PC-9 (cell line): ENCODE results near the gene STK39. TPM values are rescaled to one million over a fixed set of nuclear protein-coding genes. Genes with fewer than 3 reads are reported as not detected.

Experiments
- BruUV-seq: library from RNA; stranded (reverse); fragments of 400-500 nt; replicated peaks from 2 replicates; lab custom pipeline; 2021; lab: Mats Ljungman, UMichigan
- CTCF ChIA-PET: fragments of 300-600 bp; sonication (Branson Sonifier 250); formaldehyde crosslinking; loops from one replicate; lab custom pipeline; 2022; ENCODE audit warnings: antibody characterized with exemption; lab: Charles Lee
- POLR2A ChIA-PET: fragments of 300-600 bp; sonication (Branson Sonifier 250); formaldehyde crosslinking; loops from one replicate; lab custom pipeline; 2022; ENCODE audit warnings: antibody characterized with exemption; ENCODE audit not compliant: unreplicated experiment; lab: Charles Lee
- DNase-seq, 2 experiments: peaks; one replicate each; pipeline versions ENCODE4 v3.0.0 to v3.0.0-alpha.2; 2015 to 2022; ENCODE audit warnings: mixed read lengths in 1 of 2
- H2AFZ ChIP-seq: fragments of 200-600 bp; sonication (generic); 2 replicates; pipeline ENCODE4 v1.8.1; 2017; ENCODE audit warnings: antibody characterized with exemption
- H3F3A ChIP-seq: fragments of 200-600 bp; sonication (generic); 2 replicates; pipeline ENCODE4 v1.8.1; 2017; ENCODE audit warnings: antibody characterized with exemption, mild to moderate bottlenecking, low read depth; ENCODE audit not compliant: insufficient read depth
- H3K27ac ChIP-seq: fragments of 200-600 bp; sonication (generic); 2 replicates; pipeline ENCODE4 v1.6.1; 2016; ENCODE audit warnings: mixed run types
- H3K27me3 ChIP-seq: fragments of 200-600 bp; sonication (generic); 2 replicates; pipeline ENCODE4 v1.6.1; 2016; ENCODE audit warnings: low read depth, mixed run types; ENCODE audit not compliant: insufficient read depth
- H3K36me3 ChIP-seq: fragments of 200-600 bp; sonication (generic); 2 replicates; pipeline ENCODE4 v1.6.1; 2016; ENCODE audit warnings: low read depth, mixed run types
- H3K4me1 ChIP-seq: fragments of 200-600 bp; sonication (generic); replicated peaks from 2 replicates; pipeline ENCODE4 v1.6.1; 2016; ENCODE audit warnings: mixed run types; ENCODE audit not compliant: insufficient read depth
- H3K4me2 ChIP-seq: fragments of 200-600 bp; sonication (generic); 2 replicates; pipeline ENCODE4 v1.6.1; 2017; ENCODE audit warnings: mixed run types
- H3K4me3 ChIP-seq: fragments of 200-600 bp; sonication (generic); 2 replicates; pipeline ENCODE4 v1.6.1; 2016; ENCODE audit warnings: mixed run types
- H3K79me2 ChIP-seq: fragments of 200-600 bp; sonication (generic); 2 replicates; pipeline ENCODE4 v1.6.1; 2017; ENCODE audit warnings: low read depth, mixed run types
- H3K9me2 ChIP-seq: fragments of 200-600 bp; sonication (generic); 2 replicates; pipeline ENCODE4 v1.8.1; 2017; ENCODE audit warnings: mild to moderate bottlenecking; ENCODE audit not compliant: insufficient read depth
- H3K9me3 ChIP-seq: fragments of 200-600 bp; sonication (generic); 2 replicates; pipeline ENCODE4 v1.8.1; 2016; ENCODE audit warnings: low read depth; ENCODE audit not compliant: insufficient read depth
- H4K20me1 ChIP-seq: fragments of 200-600 bp; sonication (generic); 2 replicates; pipeline ENCODE4 v1.8.1; 2017; ENCODE audit not compliant: insufficient read depth
- CTCF ChIP-seq: fragments of 200-600 bp; sonication (generic); conservative IDR thresholded peaks from 2 replicates; pipeline ENCODE4 v1.6.1; 2017; ENCODE audit warnings: mixed run types, antibody characterized with exemption, mild to moderate bottlenecking, moderate library complexity
- EZH2 ChIP-seq: fragments of 200-600 bp; sonication (generic); IDR thresholded peaks from 2 replicates; pipeline ENCODE4 v1.8.0; 2017; ENCODE audit warnings: antibody characterized with exemption, low read depth
- intact Hi-C: fragments of 100-400 bp; cut with micrococcal nuclease; formaldehyde crosslinking; loops from one replicate; pipeline ENCODE4 v1.10.0; 2022; ENCODE audit not compliant: unreplicated experiment
- total RNA-seq: library from RNA; stranded (reverse); gene quantifications from 2 replicates; pipeline ENCODE4 v1.2.3, GENCODE V29; 2021

The STK39 gene
- total RNA-seq, 1 experiment from 2014 or later: 14.5 TPM

GRCh38 chr2:168138901-168139300, 108.5 kb downstream of the STK39 start:
- Histone ChIP-seq H3K4me2 (no peak overlapping the region), H3F3A (peaks cover 11% of the 10 kb centered on the region; the same call in 1 of the 2 replicates), H3K9me3 (no peaks in the 10 kb centered on the region), H3K9me2 (no peaks in the 10 kb centered on the region), H4K20me1 (no peaks in the 10 kb centered on the region), H3K79me2 (0 out of 2 replicates have a peak, but pooled peaks cover 6% of the 10 kb centered on the region), H3K27me3 (no peaks in the 10 kb centered on the region), H3K4me1 (peaks cover 21% of the 10 kb centered on the region), H2AFZ (no peak overlapping the region), H3K36me3 (peaks cover 30% of the 10 kb centered on the region; the same call in 1 of the 2 replicates), H3K27ac (no peak overlapping the region), H3K4me3 (no peak overlapping the region)
- ChIA-PET CTCF (no interaction called here), POLR2A (no interaction called here)
- DNase-seq: no peak
- intact Hi-C loops: loop anchor here (5.0 kb wide), 2 partner anchors 53 to 108 kb away; partner anchors contain the start of gene STK39
- no TSS peak for BruUV-seq
- TF ChIP-seq EZH2: no peak
- TF ChIP-seq CTCF: no peak

- H3K36me3 ChIP-seq: peaks cover 30% of the 10 kb centered on the region; the same call in 1 of the 2 replicates
Measured at GRCh38 chr2:168138374-168138773, 109.0 kb downstream of the STK39 start.

More at GRCh38 chr2:168138374-168138773, 109.0 kb downstream of the STK39 start:
- Histone ChIP-seq H3K27me3 (no peaks in the 10 kb centered on the region), H2AFZ (no peak overlapping the region), H3K4me3 (no peak overlapping the region), H3K79me2 (0 out of 2 replicates have a peak, but pooled peaks cover 6% of the 10 kb centered on the region), H3K4me2 (no peak overlapping the region), H4K20me1 (no peaks in the 10 kb centered on the region), H3K9me3 (no peaks in the 10 kb centered on the region), H3F3A (peaks cover 11% of the 10 kb centered on the region; the same call in 1 of the 2 replicates), H3K27ac (peak overlapping the region; percentile 34; the same call in 1 of the 2 replicates), H3K9me2 (no peaks in the 10 kb centered on the region), H3K4me1 (peaks cover 21% of the 10 kb centered on the region)
- ChIA-PET POLR2A (interaction anchor here (0.7 kb wide), 1 partner anchor 1683 kb away, joined by 4 read pairs; no protein-coding TSS in a partner anchor), CTCF (no interaction called here)
- intact Hi-C loops: loop anchor here (5.0 kb wide), 2 partner anchors 54 to 109 kb away; partner anchors contain the start of gene STK39
- DNase-seq: no peak
- TF ChIP-seq EZH2 (no peak), CTCF (no peak)
- BruUV-seq: no TSS peak
